Effector memory CD4-positive, alpha-beta T cell (primary cell): ENCODE measurements around the gene CFTR.

Experiments
- DNase-seq, 3 donors: peaks; one replicate each; pipeline ENCODE4 v3.0.0-alpha.2; 2020
- H3K27ac ChIP-seq: 2 replicates; pipeline ENCODE4 v1.7.0; 2013; ENCODE audit warnings: mild to moderate bottlenecking, low read length, moderate library complexity; ENCODE audit not compliant: insufficient read depth, poor library complexity, severe bottlenecking
- H3K27me3 ChIP-seq: replicated peaks from 2 replicates; pipeline ENCODE4 v1.7.0; 2013; ENCODE audit warnings: mild to moderate bottlenecking, low read length; ENCODE audit not compliant: insufficient read depth, control insufficient read depth, poor library complexity, severe bottlenecking
- H3K36me3 ChIP-seq: 2 replicates; pipeline ENCODE4 v1.7.0; 2013; ENCODE audit warnings: mild to moderate bottlenecking, low read length, moderate library complexity; ENCODE audit not compliant: control insufficient read depth, insufficient read depth
- H3K4me1 ChIP-seq: 2 replicates; pipeline ENCODE4 v1.7.0; 2013; ENCODE audit warnings: low read length, mild to moderate bottlenecking; ENCODE audit not compliant: control insufficient read depth, insufficient read depth, poor library complexity, severe bottlenecking
- H3K4me3 ChIP-seq: 2 replicates; pipeline ENCODE4 v1.7.0; 2013; ENCODE audit warnings: low read length, low read depth, mild to moderate bottlenecking; ENCODE audit not compliant: insufficient read depth, poor library complexity, severe bottlenecking
- H3K9me3 ChIP-seq: 2 replicates; pipeline ENCODE4 v1.7.0; 2013; ENCODE audit warnings: mild to moderate bottlenecking, low read length, moderate library complexity; ENCODE audit not compliant: control insufficient read depth

CFTR gene

DNA sequence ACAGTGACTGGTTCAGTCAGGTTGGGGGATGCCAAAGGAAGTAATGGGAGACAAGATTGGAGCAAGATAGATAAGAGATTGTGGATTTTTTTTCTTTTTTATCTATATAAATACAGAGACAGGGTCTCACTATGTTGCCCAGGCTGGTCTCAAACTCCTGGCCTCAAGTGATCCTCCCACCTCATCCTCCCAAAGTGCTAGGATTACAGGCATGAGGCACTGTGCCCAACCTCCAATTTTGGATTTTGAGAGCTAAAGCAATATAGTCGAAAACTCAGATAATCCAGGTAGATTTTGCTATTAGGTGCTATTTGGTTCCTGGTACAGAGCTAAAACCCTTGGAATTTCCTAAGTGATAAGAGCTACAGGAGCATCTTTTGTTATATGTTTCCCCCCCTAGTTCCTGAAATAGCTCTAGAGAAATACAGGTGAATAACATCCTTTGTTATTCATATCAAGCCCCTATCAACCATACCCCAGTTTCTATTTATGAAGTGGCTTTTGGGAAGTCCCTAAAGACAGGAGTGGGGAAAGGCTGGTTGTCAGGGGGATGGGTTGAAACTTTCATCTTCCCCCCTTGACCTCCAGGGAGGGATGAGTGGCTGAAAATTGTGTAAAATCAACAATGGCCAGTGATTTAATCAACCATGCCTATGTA lies 151.2 kb downstream of the CFTR start:
- no peak for DNase-seq
- Histone ChIP-seq H3K4me1 (no peaks in the 10 kb centered on the region), H3K9me3 (no peaks in the 10 kb centered on the region), H3K27ac (no peak overlapping the region), H3K36me3 (no peaks in the 10 kb centered on the region), H3K27me3 (no peaks in the 10 kb centered on the region), H3K4me3 (no peak overlapping the region)

- DNase-seq: no peak
- H3K9me3 ChIP-seq: no peaks in the 10 kb centered on the region
- no peaks in the 10 kb centered on the region for H3K36me3 ChIP-seq
- no peak overlapping the region for H3K4me3 ChIP-seq
- H3K27ac ChIP-seq: no peak overlapping the region
- H3K27me3 ChIP-seq: no peaks in the 10 kb centered on the region
- H3K4me1 ChIP-seq: no peaks in the 10 kb centered on the region
These were observed 151.8 kb downstream of the CFTR start for GRCh38 chr7:117631652-117632051.

- Histone ChIP-seq H3K4me3 (no peak overlapping the region), H3K4me1 (no peaks in the 10 kb centered on the region), H3K9me3 (no peaks in the 10 kb centered on the region), H3K27ac (no peak overlapping the region), H3K27me3 (no peaks in the 10 kb centered on the region), H3K36me3 (no peaks in the 10 kb centered on the region)
- no peak for DNase-seq
These were observed 158.1 kb downstream of the CFTR start for GRCh38 chr7:117637937-117638336.

GRCh38 chr7:117639966-117640365 lies 160.1 kb downstream of the CFTR start:
- Histone ChIP-seq H3K27ac (no peak overlapping the region), H3K27me3 (no peaks in the 10 kb centered on the region), H3K4me1 (no peaks in the 10 kb centered on the region), H3K36me3 (no peaks in the 10 kb centered on the region), H3K4me3 (no peak overlapping the region), H3K9me3 (no peaks in the 10 kb centered on the region)
- DNase-seq: no peak

- H3K4me3 ChIP-seq: no peak overlapping the region
- no peak overlapping the region for H3K27ac ChIP-seq
- H3K36me3 ChIP-seq: no peaks in the 10 kb centered on the region
- no peaks in the 10 kb centered on the region for H3K27me3 ChIP-seq
- no peak for DNase-seq
- H3K9me3 ChIP-seq: no peaks in the 10 kb centered on the region
- no peaks in the 10 kb centered on the region for H3K4me1 ChIP-seq
These were observed 160.6 kb downstream of the CFTR start for GRCh38 chr7:117640465-117640864.

GRCh38 chr7:117645481-117646165 lies 165.8 kb downstream of the CFTR start:
- Histone ChIP-seq H3K27ac (no peak overlapping the region), H3K36me3 (no peaks in the 10 kb centered on the region), H3K4me3 (no peak overlapping the region), H3K27me3 (no peaks in the 10 kb centered on the region), H3K9me3 (no peaks in the 10 kb centered on the region), H3K4me1 (no peaks in the 10 kb centered on the region)
- no peak for DNase-seq

- H3K9me3 ChIP-seq: no peaks in the 10 kb centered on the region
- no peak overlapping the region for H3K27ac ChIP-seq
- H3K4me1 ChIP-seq: no peaks in the 10 kb centered on the region
- H3K36me3 ChIP-seq: no peaks in the 10 kb centered on the region
- DNase-seq: no peak
- H3K27me3 ChIP-seq: no peaks in the 10 kb centered on the region
- no peak overlapping the region for H3K4me3 ChIP-seq
These were observed 168.5 kb downstream of the CFTR start for GRCh38 chr7:117648203-117648866.

DNA sequence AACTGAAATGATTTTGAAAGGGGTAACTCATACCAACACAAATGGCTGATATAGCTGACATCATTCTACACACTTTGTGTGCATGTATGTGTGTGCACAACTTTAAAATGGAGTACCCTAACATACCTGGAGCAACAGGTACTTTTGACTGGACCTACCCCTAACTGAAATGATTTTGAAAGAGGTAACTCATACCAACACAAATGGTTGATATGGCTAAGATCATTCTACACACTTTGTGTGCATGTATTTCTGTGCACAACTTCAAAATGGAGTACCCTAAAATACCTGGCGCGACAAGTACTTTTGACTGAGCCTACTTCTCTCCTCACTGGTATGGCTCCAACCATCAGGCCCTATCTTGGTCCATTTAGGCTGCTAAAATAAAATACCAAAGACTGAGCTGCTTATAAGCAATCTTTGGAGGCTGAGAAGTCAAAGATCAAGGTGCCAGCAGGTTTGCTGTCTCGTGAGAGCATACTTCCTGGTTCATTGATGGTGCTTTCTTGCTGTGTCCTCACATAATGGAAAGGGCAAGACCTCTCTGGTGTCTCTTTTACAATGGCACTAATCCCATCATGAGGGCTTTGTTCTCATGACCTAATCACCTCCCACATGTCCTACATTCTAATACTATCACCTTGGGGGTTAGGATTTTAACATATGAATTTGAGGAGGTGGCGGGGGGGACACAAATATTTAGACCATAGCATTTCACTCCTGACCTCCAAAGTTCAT lies 173.3 kb downstream of the CFTR start:
- Histone ChIP-seq H3K27ac (no peak overlapping the region), H3K4me1 (no peaks in the 10 kb centered on the region), H3K27me3 (no peaks in the 10 kb centered on the region)

DNA sequence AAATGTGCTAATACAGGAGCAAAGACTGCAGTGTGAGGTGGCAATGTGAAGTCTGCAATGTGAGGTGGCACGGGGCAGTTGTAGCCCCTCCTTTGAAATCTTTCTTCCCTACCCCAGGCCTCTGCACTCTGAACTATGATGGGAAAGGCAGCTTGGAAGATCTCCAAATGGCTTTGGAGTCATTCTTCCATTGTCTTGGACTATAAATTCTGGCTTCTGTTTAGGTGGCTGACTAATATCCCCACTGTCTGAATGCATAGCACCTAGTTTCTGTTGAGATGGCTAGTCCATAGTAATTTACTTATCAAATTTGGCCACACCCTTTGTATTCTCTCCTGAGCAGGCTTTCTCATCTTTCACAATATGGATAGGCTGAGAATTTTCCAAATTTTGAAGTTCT lies 175.0 kb downstream of the CFTR start:
- Histone ChIP-seq H3K27ac (no peak overlapping the region), H3K27me3 (no peaks in the 10 kb centered on the region), H3K36me3 (no peaks in the 10 kb centered on the region), H3K4me3 (no peak overlapping the region), H3K9me3 (no peaks in the 10 kb centered on the region), H3K4me1 (no peaks in the 10 kb centered on the region)
- DNase-seq: no peak

More for the DNA sequence above, 173.3 kb downstream of the CFTR start:
- no peaks in the 10 kb centered on the region for H3K9me3 ChIP-seq
- H3K4me3 ChIP-seq: no peak overlapping the region
- H3K36me3 ChIP-seq: no peaks in the 10 kb centered on the region
- DNase-seq: no peak

GRCh38 chr7:117656806-117657205 lies 177.0 kb downstream of the CFTR start:
- Histone ChIP-seq H3K9me3 (no peaks in the 10 kb centered on the region), H3K4me3 (no peak overlapping the region), H3K4me1 (no peaks in the 10 kb centered on the region), H3K27ac (no peak overlapping the region), H3K27me3 (no peaks in the 10 kb centered on the region), H3K36me3 (no peaks in the 10 kb centered on the region)
- DNase-seq: no peak
